K562 (cell line): ENCODE measurements around the gene GPR15LG. TPM values are rescaled to one million over a fixed set of nuclear protein-coding genes. Genes with fewer than 3 reads are reported as not detected.

Experiments used
- ATAC-seq: fragments of 200-7000 bp; cut with Tn5 transposase; 3 replicates; pipeline ENCODE4 v1.9.1; 2020; ENCODE audit warnings: moderate library complexity
- BruUV-seq: library from RNA; stranded (reverse); fragments of 400-500 nt; replicated peaks from 2 replicates; lab custom pipeline; 2021; lab: Mats Ljungman, UMichigan
- CTCF ChIA-PET: fragments of 300-600 bp; formaldehyde crosslinking; extraction: SDS; loops from one replicate; lab custom pipeline; 2021; ENCODE audit warnings: low intra/inter-chr PET ratio; lab: Yijun Ruan, JAX
- POLR2A ChIA-PET: fragments of 300-600, 350-650 bp; sonication (Branson Sonifier 250); formaldehyde crosslinking; extraction: SDS; loops from one replicate; lab custom pipeline; 2021; ENCODE audit warnings: antibody characterized with exemption, inconsistent platforms; lab: Yijun Ruan, JAX
- DNase-seq, 4 experiments: peaks; one replicate each; pipeline versions ENCODE4 v3.0.0 to v3.0.0-alpha.2; 2011 to 2018; ENCODE audit warnings: low spot score in 3 of 4, mixed read lengths in 3 of 4; ENCODE audit errors: extremely low read depth in 1 of 4
- FAIRE-seq: peaks from 2 replicates; lab custom pipeline; 2011; peaks lifted over from hg19 to GRCh38; lab: Jason Lieb, UNC
- H2AFZ ChIP-seq: 2 replicates; pipeline ENCODE4 v1.6.0; 2011; ENCODE audit warnings: low read depth, low read length, control low read depth, inconsistent platforms
- H3K27ac ChIP-seq: fragments of 200-600 bp; 3 replicates; pipeline ENCODE4 v1.8.0; 2011; ENCODE audit warnings: low read depth, mild to moderate bottlenecking, control low read depth, inconsistent platforms, low read length, moderate library complexity, mixed read lengths; ENCODE audit errors: extremely low read depth
- H3K27me3 ChIP-seq, 2 experiments: fragments of 300-600 bp in 1 of 2; 2 replicates in 1 of 2; 3 replicates in 1 of 2; pipeline versions ENCODE4 v1.6.0 to v1.8.0; 2011; ENCODE audit warnings: inconsistent platforms in 2 of 2, low read length in 2 of 2, mild to moderate bottlenecking in 1 of 2, mixed read lengths in 1 of 2, moderate library complexity in 1 of 2; ENCODE audit not compliant: control insufficient read depth in 2 of 2, insufficient read depth in 2 of 2
- H3K36me3 ChIP-seq: fragments of 300-600 bp; 3 replicates; pipeline ENCODE4 v1.8.0; 2011; ENCODE audit warnings: mild to moderate bottlenecking, low read length, inconsistent platforms; ENCODE audit not compliant: control insufficient read depth, insufficient read depth
- H3K4me1 ChIP-seq, 2 experiments: fragments of 200-600 bp in 1 of 2; replicated peaks in 1 of 2; 2 replicates in 1 of 2; 3 replicates in 1 of 2; pipeline versions ENCODE4 v1.5.1 to v1.8.0; 2011; ENCODE audit warnings: inconsistent platforms in 2 of 2, low read length in 2 of 2, mild to moderate bottlenecking in 1 of 2, mixed read lengths in 1 of 2, moderate library complexity in 1 of 2; ENCODE audit not compliant: control insufficient read depth in 2 of 2, insufficient read depth in 2 of 2
- H3K4me2 ChIP-seq: 2 replicates; pipeline ENCODE4 v1.6.1; 2011; ENCODE audit warnings: low read length, control low read depth, inconsistent platforms, mixed read lengths; ENCODE audit not compliant: insufficient read depth
- H3K4me3 ChIP-seq: fragments of 200-600 bp; sonication (generic), shearing (Covaris generic); 2 replicates; pipeline ENCODE4 v1.5.1; 2016; ENCODE audit warnings: control low read depth, inconsistent platforms
- H3K79me2 ChIP-seq: fragments of 200-600 bp; 3 replicates; pipeline ENCODE4 v1.8.0; 2011; ENCODE audit warnings: low read length, inconsistent platforms; ENCODE audit not compliant: control insufficient read depth, insufficient read depth
- H3K9ac ChIP-seq, 2 experiments: 2 replicates each; pipeline versions ENCODE4 v1.6.0 to v1.6.1; 2011; ENCODE audit warnings: low read depth in 2 of 2, low read length in 2 of 2, control low read depth in 1 of 2, inconsistent platforms in 1 of 2, mild to moderate bottlenecking in 1 of 2, mixed read lengths in 1 of 2; ENCODE audit not compliant: insufficient read depth in 1 of 2
- H3K9me1 ChIP-seq: one replicate; pipeline ENCODE4 v1.6.0; 2011; ENCODE audit warnings: inconsistent platforms, mild to moderate bottlenecking, low read length, moderate library complexity; ENCODE audit not compliant: control insufficient read depth, insufficient read depth
- H3K9me3 ChIP-seq: replicated peaks from 2 replicates; pipeline ENCODE4 v1.5.1; 2011; ENCODE audit warnings: low read depth, low read length, inconsistent platforms; ENCODE audit not compliant: control insufficient read depth, insufficient read depth
- H4K20me1 ChIP-seq: replicated peaks from 2 replicates; pipeline ENCODE4 v1.6.1; 2011; ENCODE audit warnings: low read length, inconsistent platforms, mixed read lengths; ENCODE audit not compliant: control insufficient read depth, insufficient read depth
- BCOR ChIP-seq: fragments of 450-650 bp; IDR thresholded peaks from 2 replicates; pipeline ENCODE4 v1.6.1; 2016
- CLOCK ChIP-seq: fragments of 250-450 bp; sonication (Bioruptor Pico); IDR thresholded peaks from 2 replicates; pipeline ENCODE4 v1.4.0; 2020; ENCODE audit warnings: mild to moderate bottlenecking, moderate library complexity, borderline replicate concordance
- DACH1 ChIP-seq: fragments of 450-650 bp; IDR thresholded peaks from 2 replicates; pipeline ENCODE4 v1.6.1; 2018; ENCODE audit not compliant: partially characterized antibody
- DDX20 ChIP-seq: fragments of 450-650 bp; IDR thresholded peaks from 2 replicates; pipeline ENCODE4 v1.6.1; 2016; ENCODE audit warnings: missing genetic modification characterization, low read depth, mild to moderate bottlenecking, missing compliant biosample characterization, moderate library complexity
- ELF4 ChIP-seq: fragments of 450-650 bp; formaldehyde crosslinking; IDR thresholded peaks from 2 replicates; pipeline ENCODE4 v1.4.0; 2022; ENCODE audit warnings: missing genetic modification characterization
- FOSL1 ChIP-seq: fragments of 200-800 bp; sonication (Bioruptor generic); conservative IDR thresholded peaks from 2 replicates; pipeline ENCODE4 v1.6.1; 2016; ENCODE audit warnings: missing genetic modification characterization, missing compliant biosample characterization
- FOXK1 ChIP-seq: sonication (generic); formaldehyde crosslinking; IDR thresholded peaks from 2 replicates; pipeline ENCODE4 v1.8.0; 2022; ENCODE audit warnings: missing genetic modification reagents, mild to moderate bottlenecking, borderline replicate concordance
- MTA2 ChIP-seq: fragments of 450-650 bp; IDR thresholded peaks from 2 replicates; pipeline ENCODE4 v1.6.1; 2016; ENCODE audit warnings: low read depth
- PTTG1 ChIP-seq: fragments of 450-650 bp; IDR thresholded peaks from 2 replicates; pipeline ENCODE4 v1.6.1; 2016; ENCODE audit warnings: low read depth, mild to moderate bottlenecking, missing genetic modification characterization, missing compliant biosample characterization
- SAP30 ChIP-seq: fragments of 200-600 bp; sonication (generic); IDR thresholded peaks from 2 replicates; pipeline ENCODE4 v1.6.1; 2012; ENCODE audit warnings: borderline replicate concordance, low read depth, mild to moderate bottlenecking, moderate library complexity, low read length, control low read depth, inconsistent platforms; ENCODE audit not compliant: insufficient read depth, poor library complexity, severe bottlenecking
- SIN3B ChIP-seq: fragments of 450-650 bp; IDR thresholded peaks from 2 replicates; pipeline ENCODE4 v1.6.1; 2017; ENCODE audit warnings: low read depth, mild to moderate bottlenecking, moderate library complexity
- SRSF1 ChIP-seq: fragments of 200-400 bp; formaldehyde crosslinking; IDR thresholded peaks from 2 replicates; pipeline ENCODE4 v1.6.1; 2017; ENCODE audit warnings: mild to moderate bottlenecking, low read depth, low read length, moderate library complexity
- ZFP30 ChIP-seq: fragments of 250-450 bp; sonication (Bioruptor Pico); IDR thresholded peaks from 2 replicates; pipeline ENCODE4 v1.8.0; 2022; ENCODE audit warnings: moderate library complexity, mild to moderate bottlenecking, inconsistent platforms, borderline replicate concordance
- ZFP36 ChIP-seq: fragments of 150-350 bp; IDR thresholded peaks from 2 replicates; pipeline ENCODE4 v1.6.1; 2018; ENCODE audit warnings: low read length, low read depth; ENCODE audit not compliant: partially characterized antibody
- ZFPM2 ChIP-seq: fragments of 250-450 bp; sonication (Bioruptor Pico); IDR thresholded peaks from 2 replicates; pipeline ENCODE4 v1.5.1; 2022; ENCODE audit warnings: mild to moderate bottlenecking
- ZNF347 ChIP-seq: fragments of 450-650 bp; formaldehyde crosslinking; IDR thresholded peaks from 2 replicates; pipeline ENCODE4 v1.4.0; 2020; ENCODE audit warnings: low read depth, mild to moderate bottlenecking, moderate library complexity
- ZNF668 ChIP-seq: fragments of 250-450 bp; sonication (Bioruptor Pico); IDR thresholded peaks from 2 replicates; pipeline ENCODE4 v1.8.0; 2022; ENCODE audit warnings: mild to moderate bottlenecking, inconsistent platforms
- ZNF717 ChIP-seq: fragments of 250-450 bp; sonication (Bioruptor Pico); IDR thresholded peaks from 2 replicates; pipeline ENCODE4 v1.5.0; 2021
- WGBS: fragments of 100-300 bp; shearing (Covaris generic); methylation state at CpG from one replicate; pipeline ENCODE4 v1.1.6; 2016; ENCODE audit warnings: low coverage, mixed read lengths; ENCODE audit not compliant: insufficient coverage; ENCODE audit errors: missing lambda C conversion rate; 5-methylcytosine and 5-hydroxymethylcytosine counted together
- in situ Hi-C: fragments of 300-500 bp; cut with MboI; formaldehyde crosslinking; loops from 4 replicates; pipeline ENCODE4 v1.15.0; 2018; ENCODE audit warnings: inconsistent platforms, mixed read lengths
- intact Hi-C: fragments of 100-400 bp; cut with micrococcal nuclease; formaldehyde crosslinking; loops from 2 replicates; pipeline ENCODE4 v1.14.2; 2022
- polyA plus RNA-seq, 8 experiments: library from polyadenylated mRNA; depleted of rRNA in 4 of 8; stranded (reverse) in 5 of 8; unstranded in 3 of 8; fragments of >200 nt; fragmentation: Nextera tagmentation in 2 of 8; fragmentation: Illumina TruSeq in 1 of 8; extraction: Ambion mirVana in 2 of 8; extraction: Trizol in 1 of 8; gene quantifications; 2 replicates each; pipeline versions ENCODE4 v1.2.1 to v1.2.3, GENCODE V29; 2011 to 2014; ENCODE audit warnings: inconsistent platforms in 1 of 8, missing spikeins in 1 of 8
- total RNA-seq, 7 experiments: library from RNA; depleted of rRNA in 6 of 7; stranded (reverse); fragments of >200 nt in 6 of 7; fragmentation: Illumina TruSeq in 2 of 7; extraction: Trizol in 2 of 7; gene quantifications; 2 replicates each; pipeline versions ENCODE4 v1.2.1 to v1.2.3, GENCODE V29; 2011 to 2021; ENCODE audit warnings: low replicate concordance in 1 of 7
- TF ChIP-seq, protein P1 (sequence below): fragments of 450-650 bp; formaldehyde crosslinking; conservative IDR thresholded peaks from 2 replicates; pipeline ENCODE4 v1.4.0; 2022; ENCODE audit warnings: mild to moderate bottlenecking, missing genetic modification characterization
- TF ChIP-seq, protein P2 (sequence below): fragments of 450-650 bp; formaldehyde crosslinking; IDR thresholded peaks from 2 replicates; pipeline ENCODE4 v1.4.0; 2022; ENCODE audit warnings: mild to moderate bottlenecking, moderate library complexity

The GPR15LG gene
- total and polyA plus RNA-seq, 9 of the 15 experiments (the other 6 are each of a cell fraction or from before 2014, with no cell fraction given): 0.51 TPM; not detected in 8

DNA sequence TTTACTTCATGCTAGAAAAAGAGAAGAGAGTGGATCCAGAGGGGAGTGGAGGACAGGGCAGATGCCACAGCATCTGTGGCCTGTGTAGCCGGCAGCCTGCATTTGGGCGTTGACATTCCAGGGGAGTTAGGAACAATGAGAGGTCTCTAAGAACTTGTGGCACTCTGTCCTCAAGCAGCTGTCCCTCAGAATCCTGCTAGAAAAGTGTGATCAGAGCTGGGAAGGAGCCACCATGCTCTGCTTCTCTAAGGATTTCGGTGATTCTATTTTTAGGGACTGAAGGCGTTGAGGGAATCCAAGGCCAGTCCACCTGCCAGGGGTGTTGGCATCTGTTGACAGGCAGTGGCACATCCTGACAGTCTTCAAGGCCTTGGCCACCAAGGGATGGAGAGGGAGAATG, 44.1 kb downstream of the GPR15LG start:
- intact Hi-C loops: no loop called here
- no peaks in the 10 kb centered on the region for H3K9me3 ChIP-seq
- H3K27ac ChIP-seq: no peak overlapping the region
- in situ Hi-C loops: no loop called here
- peaks cover 6% of the 10 kb centered on the region; the same call in 1 of the 2 replicates for H4K20me1 ChIP-seq
- H3K4me3 ChIP-seq: no peak overlapping the region
- DNase-seq: no peak
- H3K4me1 ChIP-seq: peaks cover 0 to 6% of the 10 kb centered on the region in 2 experiments; a peak in 2 of 5 replicates
- TF ChIP-seq PTTG1 (tag): no peak
- TF ChIP-seq ZFP36: no peak
- TF ChIP-seq ZNF347: no peak
- TF ChIP-seq DACH1: no peak
- no peak for TF ChIP-seq FOSL1 (tag)
- no peak for TF ChIP-seq DDX20 (tag)
- no peak for TF ChIP-seq ZNF668 (CRISPR knock-in tag)
- no peak for TF ChIP-seq FOXK1 (CRISPR knock-in tag)
- TF ChIP-seq, protein P1, sequence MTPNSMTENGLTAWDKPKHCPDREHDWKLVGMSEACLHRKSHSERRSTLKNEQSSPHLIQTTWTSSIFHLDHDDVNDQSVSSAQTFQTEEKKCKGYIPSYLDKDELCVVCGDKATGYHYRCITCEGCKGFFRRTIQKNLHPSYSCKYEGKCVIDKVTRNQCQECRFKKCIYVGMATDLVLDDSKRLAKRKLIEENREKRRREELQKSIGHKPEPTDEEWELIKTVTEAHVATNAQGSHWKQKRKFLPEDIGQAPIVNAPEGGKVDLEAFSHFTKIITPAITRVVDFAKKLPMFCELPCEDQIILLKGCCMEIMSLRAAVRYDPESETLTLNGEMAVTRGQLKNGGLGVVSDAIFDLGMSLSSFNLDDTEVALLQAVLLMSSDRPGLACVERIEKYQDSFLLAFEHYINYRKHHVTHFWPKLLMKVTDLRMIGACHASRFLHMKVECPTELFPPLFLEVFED (CRISPR knock-in tag): no peak
- TF ChIP-seq, protein P2, sequence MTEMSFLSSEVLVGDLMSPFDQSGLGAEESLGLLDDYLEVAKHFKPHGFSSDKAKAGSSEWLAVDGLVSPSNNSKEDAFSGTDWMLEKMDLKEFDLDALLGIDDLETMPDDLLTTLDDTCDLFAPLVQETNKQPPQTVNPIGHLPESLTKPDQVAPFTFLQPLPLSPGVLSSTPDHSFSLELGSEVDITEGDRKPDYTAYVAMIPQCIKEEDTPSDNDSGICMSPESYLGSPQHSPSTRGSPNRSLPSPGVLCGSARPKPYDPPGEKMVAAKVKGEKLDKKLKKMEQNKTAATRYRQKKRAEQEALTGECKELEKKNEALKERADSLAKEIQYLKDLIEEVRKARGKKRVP (CRISPR knock-in tag): no peak
- no peak for TF ChIP-seq SRSF1
- TF ChIP-seq ZFP30 (CRISPR knock-in tag): no peak
- no peak for TF ChIP-seq CLOCK (CRISPR knock-in tag)
- no peak for TF ChIP-seq ELF4 (CRISPR knock-in tag)
- no peak for TF ChIP-seq SAP30
- no peak for TF ChIP-seq ZNF717 (CRISPR knock-in tag)
- TF ChIP-seq ZFPM2 (CRISPR knock-in tag): no peak
- no peak for TF ChIP-seq BCOR
- no peak for TF ChIP-seq MTA2
- TF ChIP-seq SIN3B: no peak
- TF ChIP-seq, all 486 proteins: peak for 0
- Histone ChIP-seq H3K79me2 (no peaks in the 10 kb centered on the region), H2AFZ (no peak overlapping the region), H3K9ac (no peak overlapping the region), H3K9me1 (no peaks in the 10 kb centered on the region), H3K36me3 (no peaks in the 10 kb centered on the region), H3K27me3 (peaks cover 2 to 27% of the 10 kb centered on the region in 2 experiments; a peak in 4 of 5 replicates), H3K4me2 (no peak overlapping the region)
- 3% methylated on average over 4 of the region's 4 CpGs for WGBS
- CTCF ChIA-PET: no interaction called here
- FAIRE-seq: no peak
- no peak for ATAC-seq
- POLR2A ChIA-PET: no interaction called here
- no TSS peak for BruUV-seq
